CD1c-positive myeloid dendritic cell (primary cell): ENCODE results near the gene P4HA3.

Source experiments
- DNase-seq: peaks from one replicate; pipeline ENCODE4 v3.0.0-alpha.2; 2016; ENCODE audit errors: extremely low spot score

Gene P4HA3

GRCh38 chr11:74267014-74267413 lies 44.4 kb downstream of the P4HA3 start:
- DNase-seq: no peak

GRCh38 chr11:74265256-74265655 lies 46.2 kb downstream of the P4HA3 start:
- no peak for DNase-seq

GRCh38 chr11:74262725-74263124 lies 48.7 kb downstream of the P4HA3 start:
- DNase-seq: no peak

- no peak for DNase-seq
Observed at GRCh38 chr11:74257959-74258553, 53.4 kb downstream of the P4HA3 start.

- DNase-seq: no peak
Observed at GRCh38 chr11:74256378-74257133, 54.9 kb downstream of the P4HA3 start.

- peak; percentile 74 for DNase-seq
Observed at GRCh38 chr11:74255741-74256375, 55.6 kb downstream of the P4HA3 start.

- no peak for DNase-seq
Observed at GRCh38 chr11:74253361-74253760, 58.1 kb downstream of the P4HA3 start.

- no peak for DNase-seq
Observed at GRCh38 chr11:74249496-74249895, 61.9 kb downstream of the P4HA3 start.

GRCh38 chr11:74248469-74248868 lies 63.0 kb downstream of the P4HA3 start:
- no peak for DNase-seq

GRCh38 chr11:74238243-74238642 lies 73.2 kb downstream of the P4HA3 start:
- no peak for DNase-seq

GRCh38 chr11:74237541-74237940 lies 73.9 kb downstream of the P4HA3 start:
- DNase-seq: no peak

GRCh38 chr11:74235121-74235520 lies 76.3 kb downstream of the P4HA3 start:
- DNase-seq: no peak

GRCh38 chr11:74233683-74234082 lies 77.8 kb downstream of the P4HA3 start:
- DNase-seq: no peak

- no peak for DNase-seq
Observed at GRCh38 chr11:74232311-74232950, 79.0 kb downstream of the P4HA3 start.

GRCh38 chr11:74226907-74227306 lies 84.5 kb downstream of the P4HA3 start:
- DNase-seq: no peak

GRCh38 chr11:74225565-74225964 lies 85.9 kb downstream of the P4HA3 start:
- DNase-seq: no peak

- no peak for DNase-seq
Observed at GRCh38 chr11:74221816-74222215, 89.6 kb downstream of the P4HA3 start.

GRCh38 chr11:74220376-74220775 lies 91.1 kb downstream of the P4HA3 start:
- DNase-seq: no peak
